ENCODE data around the gene MYRIP.

GRCh38 chr3:40099871-40100270 is 290.5 kb downstream of the MYRIP start:
- TF ChIP-seq CTCF (conservative IDR thresholded peaks at IDR 0.05) (no peak), ZFX (IDR thresholded peaks at IDR 0.05) (no peak)

Measured in C4-2B (cell line).